Activated T-helper 2 cell treated with anti-CD3 and anti-CD28 coated beads, Interferon-gamma antibody, Interleukin-2, Interleukin-4, amounts not matched to agents 10 μg/mL and 5 μg/mL and 100 μg/mL, durations not matched to agents 14 hours and 24 hours and 36 hours (primary cell): ENCODE results near the gene APOBEC2. TPM values are rescaled to one million over a fixed set of nuclear protein-coding genes. Genes with fewer than 3 reads are reported as not detected.

ENCODE experiments used
- DNase-seq: peaks from one replicate; pipeline ENCODE4 v3.0.0; 2021; ENCODE audit warnings: low spot score
- H3K27ac Mint-ChIP-seq: one replicate; pipeline ENCODE4 v1.8.0; 2021; ENCODE audit warnings: mixed read lengths
- H3K27me3 Mint-ChIP-seq: one replicate; pipeline ENCODE4 v1.8.0; 2021; ENCODE audit warnings: low read depth, mixed read lengths
- H3K36me3 Mint-ChIP-seq: one replicate; pipeline ENCODE4 v1.8.0; 2021; ENCODE audit warnings: low read depth, mixed read lengths
- H3K4me1 Mint-ChIP-seq: one replicate; pipeline ENCODE4 v1.8.0; 2021; ENCODE audit warnings: low read depth, mixed read lengths
- H3K4me3 Mint-ChIP-seq: one replicate; pipeline ENCODE4 v1.8.0; 2021; ENCODE audit warnings: low read depth, mild to moderate bottlenecking, moderate library complexity, mixed read lengths
- H3K9me3 Mint-ChIP-seq: one replicate; pipeline ENCODE4 v1.8.0; 2021; ENCODE audit warnings: mixed read lengths
- intact Hi-C: fragments of 100-400 bp; cut with micrococcal nuclease; formaldehyde crosslinking; loops from one replicate; pipeline ENCODE4 v1.15.1; 2023
- total RNA-seq: library from RNA; stranded (reverse); gene quantifications from 2 replicates; pipeline ENCODE4 v1.2.3, GENCODE V29; 2022

APOBEC2 gene
- total RNA-seq, 1 donor from 2014 or later = not detected

DNA sequence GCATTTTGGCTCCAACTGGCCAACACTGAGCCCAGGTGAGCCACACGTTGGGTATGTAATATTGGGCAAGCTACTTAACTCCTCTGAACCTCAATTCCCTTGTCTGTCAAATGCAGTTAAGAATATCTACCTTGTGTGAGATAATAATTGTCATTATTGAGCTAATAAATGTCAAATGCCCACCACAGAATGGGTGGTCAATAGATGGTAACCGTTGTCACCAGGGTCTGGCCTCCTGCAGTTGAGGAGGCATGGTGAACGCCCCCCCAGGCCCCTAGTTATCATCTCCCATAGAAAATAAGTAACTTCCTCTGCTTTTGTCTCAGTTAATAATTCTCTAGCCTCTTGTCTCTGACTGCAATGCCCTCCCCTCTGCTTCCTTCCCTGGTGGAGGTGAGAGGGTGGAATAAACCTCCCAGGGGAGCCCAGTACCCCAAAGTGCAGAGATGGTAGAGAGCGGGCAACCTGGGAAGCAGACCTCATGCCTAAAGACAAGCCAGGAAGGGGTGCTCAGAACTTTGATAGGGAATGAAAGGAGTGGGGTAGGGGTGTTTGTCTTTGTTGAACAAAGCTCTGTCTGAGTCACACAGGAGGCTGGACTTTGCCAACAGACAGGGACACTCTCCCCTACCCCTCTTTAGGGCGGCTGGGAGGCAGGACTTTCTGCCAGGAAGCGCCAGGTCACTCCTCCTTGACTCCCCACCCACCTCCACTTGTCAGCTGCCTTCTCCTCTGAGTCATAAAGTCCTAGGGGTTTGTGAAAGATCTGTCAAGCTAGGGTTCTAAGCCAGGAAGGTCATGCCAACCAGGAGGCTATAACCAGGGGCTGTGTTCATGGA is 12.7 kb upstream of the APOBEC2 start:
- no peak for DNase-seq
- H3K4me3 Mint-ChIP-seq = no peak overlapping the region
- no peaks in the 10 kb centered on the region for H3K9me3 Mint-ChIP-seq
- intact Hi-C loops = no loop called here
- H3K27me3 Mint-ChIP-seq = no peaks in the 10 kb centered on the region
- peaks cover 11% of the 10 kb centered on the region for H3K4me1 Mint-ChIP-seq
- H3K27ac Mint-ChIP-seq = peak overlapping the region; percentile 50
- no peaks in the 10 kb centered on the region for H3K36me3 Mint-ChIP-seq

DNA sequence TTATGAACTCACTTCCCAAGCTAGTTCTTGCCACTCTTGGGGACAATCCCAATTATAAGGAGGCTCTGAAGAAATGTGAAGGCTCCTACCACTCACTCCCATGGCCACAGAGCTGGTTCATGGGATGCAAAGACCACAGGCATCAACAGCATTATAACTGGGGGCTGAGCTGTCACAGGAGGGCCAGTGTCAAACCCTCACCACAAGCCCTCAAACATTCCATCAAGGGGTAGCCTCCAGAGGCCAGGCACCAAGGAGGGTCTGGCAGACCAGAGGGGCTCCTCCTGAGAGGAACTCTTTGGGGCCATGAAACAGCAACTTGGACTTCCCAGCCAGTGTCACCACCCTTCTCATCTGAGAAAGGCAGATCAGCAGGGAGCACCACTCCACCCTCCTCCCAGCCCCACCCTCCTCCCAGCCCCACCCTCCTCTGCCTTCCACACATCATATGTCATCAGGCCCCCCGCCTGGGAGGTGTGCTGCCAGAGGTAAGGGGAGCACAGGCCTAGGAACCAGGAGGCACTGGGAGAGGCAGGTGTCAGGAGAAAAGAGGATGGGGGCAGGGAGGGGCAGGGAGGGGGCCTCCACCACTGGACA is 12.0 kb upstream of the APOBEC2 start:
- Mint-ChIP-seq H3K27ac (no peak overlapping the region), H3K9me3 (no peaks in the 10 kb centered on the region), H3K36me3 (no peaks in the 10 kb centered on the region), H3K4me3 (no peak overlapping the region), H3K27me3 (no peaks in the 10 kb centered on the region), H3K4me1 (peaks cover 11% of the 10 kb centered on the region)
- no peak for DNase-seq
- intact Hi-C loops = no loop called here

DNA sequence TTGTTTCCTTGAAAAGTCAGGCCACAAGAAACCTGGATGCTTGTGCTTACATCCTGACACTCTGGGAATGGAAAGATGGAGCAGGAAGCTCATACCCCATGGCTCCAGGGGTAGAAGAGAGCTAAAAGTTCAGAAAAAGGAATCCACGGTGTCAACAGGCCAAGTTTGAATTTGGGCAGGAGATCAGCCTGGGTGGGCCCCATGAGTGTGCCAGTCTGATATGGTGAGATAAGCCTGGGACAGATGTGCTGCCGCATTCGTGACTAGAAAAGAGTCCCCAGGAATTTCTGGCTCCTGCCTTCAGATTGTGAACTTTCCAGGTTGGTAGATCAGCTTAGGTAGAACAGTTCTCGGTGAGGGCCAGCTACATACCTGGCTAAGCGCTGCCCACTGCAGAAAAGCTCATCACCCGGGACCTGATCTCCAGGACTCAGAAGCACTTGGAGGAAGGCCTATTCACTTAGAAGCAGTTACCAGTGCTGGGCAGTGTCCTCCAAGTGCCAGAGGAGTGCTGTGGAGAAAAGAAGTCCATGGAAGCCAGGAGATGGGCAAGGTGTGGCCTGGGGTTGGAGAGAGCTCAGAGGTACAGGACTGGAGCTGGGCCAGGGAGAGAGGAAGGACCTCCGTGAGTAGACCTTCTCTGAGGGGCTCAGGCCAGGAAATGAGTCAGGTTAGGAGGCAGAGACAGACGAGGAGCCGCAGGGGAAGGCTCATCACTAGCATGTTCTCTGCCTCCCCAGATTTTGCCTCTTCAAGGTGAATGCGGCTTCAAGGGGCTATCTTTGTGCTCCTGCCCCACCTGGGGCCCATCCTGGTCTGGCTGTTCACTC is 10.6 kb upstream of the APOBEC2 start, which contains the start of gene TSPO2:
TSPO2 (plus strand) TSS at position 242 of the 830 bp plus-strand sequence; CDS start at position 761, 519 bp downstream.
- no peaks in the 10 kb centered on the region for H3K36me3 Mint-ChIP-seq
- no peak for DNase-seq
- no peak within 1 kb of the TSS for H3K27ac Mint-ChIP-seq
- no peak within 1 kb of the TSS for H3K4me3 Mint-ChIP-seq
- intact Hi-C loops = no loop called here
- peaks cover 11% of the 10 kb centered on the region for H3K4me1 Mint-ChIP-seq
- no peaks in the 10 kb centered on the region for H3K27me3 Mint-ChIP-seq
- no peaks in the 10 kb centered on the region for H3K9me3 Mint-ChIP-seq

DNA sequence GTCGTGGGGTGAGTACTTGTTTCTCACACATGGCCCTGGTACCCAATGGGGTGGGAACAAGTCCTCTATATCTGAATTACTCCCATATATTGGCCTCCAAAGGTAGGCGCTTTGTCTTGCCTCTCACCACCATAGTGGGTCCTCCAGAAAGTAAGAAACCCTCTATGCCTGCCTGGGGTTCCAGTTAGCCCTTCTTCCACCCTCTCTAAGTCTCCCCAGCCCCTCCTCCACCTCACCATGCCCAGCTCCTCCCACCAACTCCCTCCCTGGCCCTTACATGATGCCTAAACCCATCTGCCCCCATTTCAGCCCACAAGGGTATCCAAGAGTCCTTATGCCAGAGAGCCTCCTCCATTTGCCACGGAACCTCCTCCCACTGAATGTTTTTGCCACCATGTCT is 9.9 kb upstream of the APOBEC2 start:
- intact Hi-C loops = no loop called here
- H3K4me1 Mint-ChIP-seq = peaks cover 11% of the 10 kb centered on the region
- no peak for DNase-seq
- no peak overlapping the region for H3K4me3 Mint-ChIP-seq
- no peak overlapping the region for H3K27ac Mint-ChIP-seq
- H3K9me3 Mint-ChIP-seq = no peaks in the 10 kb centered on the region
- H3K27me3 Mint-ChIP-seq = no peaks in the 10 kb centered on the region
- no peaks in the 10 kb centered on the region for H3K36me3 Mint-ChIP-seq

DNA sequence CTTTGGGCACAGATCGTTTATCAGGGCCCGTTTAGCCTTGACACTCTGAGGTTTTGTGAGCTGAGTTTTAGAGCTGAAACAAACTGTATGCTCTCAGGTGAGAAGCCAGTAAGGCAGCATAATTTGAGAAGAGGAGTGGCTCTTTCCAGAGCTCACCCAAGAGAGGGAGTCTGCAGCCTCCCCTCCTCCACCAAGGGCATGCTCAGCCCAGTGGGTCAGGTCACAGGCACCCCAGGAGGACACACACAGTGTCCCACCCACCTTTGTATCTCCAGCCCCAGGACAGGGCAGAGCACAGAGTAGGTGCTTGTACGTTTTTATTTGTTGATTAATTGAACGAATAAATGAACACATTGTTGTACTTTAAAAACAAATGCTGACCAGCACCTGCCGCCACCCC is 7.3 kb upstream of the APOBEC2 start:
- Mint-ChIP-seq H3K36me3 (no peaks in the 10 kb centered on the region), H3K27ac (no peak overlapping the region), H3K4me1 (peaks cover 3% of the 10 kb centered on the region), H3K4me3 (no peak overlapping the region), H3K9me3 (no peaks in the 10 kb centered on the region), H3K27me3 (no peaks in the 10 kb centered on the region)
- intact Hi-C loops = no loop called here
- no peak for DNase-seq

DNA sequence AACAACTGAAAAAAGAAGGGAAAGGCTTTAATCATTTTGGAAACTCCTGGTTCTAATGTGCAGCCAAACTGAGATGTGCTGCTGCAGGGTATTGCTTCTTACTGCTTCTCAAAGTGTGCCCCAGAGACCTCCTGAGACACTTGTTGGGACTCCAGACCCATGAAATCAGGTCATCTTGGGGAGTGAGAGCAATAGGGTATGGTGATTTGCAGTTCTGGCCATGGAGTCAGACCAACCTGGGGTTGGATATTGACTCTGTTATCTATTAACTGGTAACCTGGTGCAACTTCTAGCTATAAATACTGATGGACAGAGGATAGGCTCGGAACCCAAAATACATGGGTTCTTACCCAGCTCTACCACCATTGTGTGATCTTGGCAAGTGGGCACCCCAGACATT is 6.9 kb upstream of the APOBEC2 start:
- Mint-ChIP-seq H3K9me3 (no peaks in the 10 kb centered on the region), H3K4me3 (no peak overlapping the region), H3K27ac (no peak overlapping the region), H3K4me1 (no peaks in the 10 kb centered on the region), H3K36me3 (no peaks in the 10 kb centered on the region), H3K27me3 (no peaks in the 10 kb centered on the region)
- intact Hi-C loops = no loop called here
- DNase-seq = no peak

DNA sequence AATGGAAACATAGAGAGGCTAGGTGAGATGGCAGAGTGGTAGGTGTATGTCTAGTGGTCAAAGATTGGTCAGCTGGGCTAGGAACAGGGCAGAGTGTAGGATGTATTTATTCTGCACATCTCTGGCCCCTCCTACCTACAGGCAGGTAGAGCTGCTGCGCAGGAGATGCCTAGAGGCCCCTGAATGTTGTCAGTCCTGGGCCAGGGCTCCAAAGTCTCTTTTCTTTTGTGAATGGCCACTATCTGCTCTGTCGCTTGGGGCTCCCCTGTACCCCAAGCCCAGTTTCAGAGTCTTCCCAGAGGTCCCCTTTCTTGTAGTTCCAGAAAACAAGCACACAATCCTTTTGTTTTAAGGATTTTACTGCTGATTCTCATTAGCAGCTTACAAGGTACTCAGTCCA is 5.7 kb upstream of the APOBEC2 start:
- peaks cover 3% of the 10 kb centered on the region for H3K9me3 Mint-ChIP-seq
- no peak overlapping the region for H3K27ac Mint-ChIP-seq
- H3K4me1 Mint-ChIP-seq = peaks cover 7% of the 10 kb centered on the region
- peaks cover 9% of the 10 kb centered on the region for H3K36me3 Mint-ChIP-seq
- intact Hi-C loops = no loop called here
- no peak overlapping the region for H3K4me3 Mint-ChIP-seq
- H3K27me3 Mint-ChIP-seq = no peaks in the 10 kb centered on the region
- no peak for DNase-seq

DNA sequence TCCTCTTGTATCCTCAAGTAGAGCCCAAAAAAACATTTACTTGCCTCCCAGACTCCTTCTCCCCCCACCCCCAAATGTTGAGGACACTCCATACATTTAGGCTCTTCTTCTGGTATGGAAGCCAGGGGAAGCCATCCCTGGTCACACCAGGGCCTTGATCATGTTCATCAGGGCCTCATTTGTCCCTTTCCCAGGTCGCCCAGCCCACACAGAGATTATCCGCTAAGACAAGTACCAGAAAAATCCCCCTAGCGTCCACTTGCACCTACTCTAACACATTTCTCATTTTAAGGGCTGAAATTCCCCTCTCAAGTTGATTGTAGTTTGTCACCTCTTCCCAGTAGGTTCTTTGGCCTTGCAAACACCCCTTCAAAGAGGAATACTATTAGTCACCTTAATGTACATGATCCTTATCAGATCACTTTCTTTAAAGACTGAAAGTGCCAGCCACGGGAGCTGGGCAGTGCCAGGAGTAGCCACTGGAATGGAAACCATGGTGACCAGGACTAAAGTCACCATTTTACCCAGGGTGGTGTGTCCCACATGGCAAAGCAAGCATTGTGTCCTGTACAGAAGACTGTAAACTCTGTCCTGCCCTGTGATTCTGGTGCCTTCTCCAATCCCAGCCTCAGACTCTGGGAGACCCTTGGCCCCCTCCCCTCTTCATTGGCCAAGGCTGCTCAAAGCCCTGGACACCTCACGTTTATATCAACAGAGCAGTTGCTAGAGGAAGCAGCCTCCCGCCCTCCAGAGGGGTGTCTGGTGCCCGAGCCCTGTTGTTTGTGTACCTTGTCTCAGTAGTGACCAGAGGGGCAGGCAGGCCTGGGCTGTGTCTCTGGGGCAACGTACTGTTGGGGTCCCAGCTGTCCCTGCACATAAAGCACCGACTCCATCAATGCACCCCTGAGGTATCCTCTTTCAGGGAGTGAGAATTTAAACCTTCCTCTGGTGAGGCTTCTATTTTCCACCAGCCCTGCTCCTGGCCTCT is 5.0 kb upstream of the APOBEC2 start:
- Mint-ChIP-seq H3K4me1 (peaks cover 12% of the 10 kb centered on the region), H3K9me3 (peaks cover 3% of the 10 kb centered on the region), H3K4me3 (no peak overlapping the region), H3K36me3 (peaks cover 9% of the 10 kb centered on the region), H3K27me3 (no peaks in the 10 kb centered on the region), H3K27ac (no peak overlapping the region)
- DNase-seq = no peak
- intact Hi-C loops = no loop called here

DNA sequence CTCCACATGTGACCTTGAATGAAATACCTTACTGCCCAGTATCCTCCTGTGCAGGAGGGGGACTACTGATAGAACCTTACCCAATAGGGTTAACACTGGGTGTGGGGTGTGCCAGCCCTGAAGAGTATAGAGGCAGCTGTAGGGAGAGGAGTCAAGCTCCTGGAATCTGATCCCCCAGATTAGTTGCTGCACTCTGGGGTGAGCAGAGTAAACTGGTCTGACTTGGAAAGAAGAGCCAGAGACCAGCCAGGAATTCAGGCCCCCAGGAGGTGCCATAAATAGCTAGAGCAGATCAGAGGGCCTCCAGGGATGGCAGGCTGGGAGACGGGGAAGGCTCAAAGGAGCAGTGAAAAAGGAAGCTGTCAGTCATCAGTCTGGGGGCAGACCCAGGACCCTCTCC is 3.5 kb upstream of the APOBEC2 start:
- Mint-ChIP-seq H3K9me3 (peaks cover 3% of the 10 kb centered on the region), H3K36me3 (peaks cover 9% of the 10 kb centered on the region), H3K4me1 (peaks cover 12% of the 10 kb centered on the region), H3K27ac (no peak overlapping the region), H3K4me3 (no peak overlapping the region), H3K27me3 (no peaks in the 10 kb centered on the region)
- DNase-seq = no peak
- intact Hi-C loops = no loop called here

DNA sequence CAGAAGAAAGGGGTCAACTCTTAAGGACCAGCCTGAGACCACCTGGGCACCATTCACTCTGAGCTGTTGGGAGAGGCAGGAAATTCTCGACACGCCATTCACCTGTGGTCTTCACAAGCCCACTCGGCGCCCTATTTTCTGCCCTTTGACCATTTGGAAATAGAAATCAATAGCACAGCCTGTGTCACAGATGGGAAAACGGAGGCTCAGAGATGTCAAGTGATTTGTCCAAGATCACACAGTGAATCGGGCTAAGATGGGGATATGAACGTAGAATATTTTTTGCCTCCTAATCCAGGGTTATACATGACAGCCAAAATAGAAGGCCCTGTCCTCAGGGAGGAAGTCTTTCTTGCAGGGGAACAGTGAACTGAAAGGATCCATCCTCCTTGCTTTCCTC is 3.0 kb upstream of the APOBEC2 start:
- Mint-ChIP-seq H3K27ac (no peak overlapping the region), H3K9me3 (peaks cover 3% of the 10 kb centered on the region), H3K36me3 (peaks cover 9% of the 10 kb centered on the region), H3K27me3 (no peaks in the 10 kb centered on the region), H3K4me3 (no peak overlapping the region), H3K4me1 (peaks cover 12% of the 10 kb centered on the region)
- no peak for DNase-seq
- intact Hi-C loops = no loop called here

DNA sequence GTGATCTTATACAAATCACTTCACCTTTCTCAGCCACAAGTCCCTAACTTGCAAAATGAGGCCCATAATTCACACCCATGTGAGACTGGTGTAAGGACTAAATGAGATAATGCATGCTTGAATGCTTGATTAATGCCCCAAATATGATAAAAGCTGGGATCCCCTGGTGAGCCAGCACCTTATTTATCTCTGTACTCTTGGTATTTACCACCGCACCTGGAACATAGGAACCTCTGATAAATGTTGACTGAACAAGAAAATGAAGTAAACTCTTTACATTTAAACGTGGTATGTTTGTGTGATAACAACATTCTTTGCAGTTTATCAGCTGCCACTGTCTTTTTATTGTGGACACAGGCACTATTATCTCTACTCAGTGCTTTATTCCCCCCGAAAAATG is 2.5 kb upstream of the APOBEC2 start:
- peaks cover 12% of the 10 kb centered on the region for H3K4me1 Mint-ChIP-seq
- H3K4me3 Mint-ChIP-seq = no peak overlapping the region
- no peak for DNase-seq
- peaks cover 3% of the 10 kb centered on the region for H3K9me3 Mint-ChIP-seq
- intact Hi-C loops = no loop called here
- H3K27me3 Mint-ChIP-seq = no peaks in the 10 kb centered on the region
- peaks cover 9% of the 10 kb centered on the region for H3K36me3 Mint-ChIP-seq
- H3K27ac Mint-ChIP-seq = no peak overlapping the region

DNA sequence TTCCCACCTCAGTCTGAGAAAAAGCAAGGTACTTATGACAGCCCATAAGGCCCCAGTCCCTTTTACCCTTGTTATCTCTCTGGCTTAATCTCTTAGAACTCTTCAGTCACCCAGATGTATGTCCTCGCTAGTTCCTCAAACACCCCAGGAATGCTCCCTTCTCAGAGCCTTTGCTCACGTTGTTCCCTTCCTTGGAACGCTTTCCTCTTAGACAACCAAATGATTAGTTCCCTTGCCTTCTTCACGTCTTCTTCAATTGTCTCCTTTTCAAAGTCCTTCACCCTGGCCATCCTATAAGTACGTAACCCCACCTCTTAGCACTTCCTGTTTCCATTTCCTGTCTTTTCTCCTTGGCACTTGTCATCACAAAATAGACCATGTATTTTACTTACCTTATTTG is 1.1 kb upstream of the APOBEC2 start:
- H3K9me3 Mint-ChIP-seq = peaks cover 3% of the 10 kb centered on the region
- intact Hi-C loops = no loop called here
- H3K4me3 Mint-ChIP-seq = no peak overlapping the region
- H3K27me3 Mint-ChIP-seq = no peaks in the 10 kb centered on the region
- peak overlapping the region; percentile 78 for H3K27ac Mint-ChIP-seq
- peaks cover 12% of the 10 kb centered on the region for H3K4me1 Mint-ChIP-seq
- DNase-seq = no peak
- H3K36me3 Mint-ChIP-seq = peaks cover 9% of the 10 kb centered on the region
